Right lobe of liver (tissue), 4 donors: ENCODE measurements around the gene POU6F1.

Experiments used
- POLR2A ChIP-seq: fragments of 450-650 bp; IDR thresholded peaks from one replicate; pipeline ENCODE4 v1.6.1; 2017; ENCODE audit warnings: antibody characterized with exemption, mild to moderate bottlenecking
- TF ChIP-seq, protein P1 (sequence below), 4 donors: fragments of 200-600 bp in 3 of 4; fragments of 450-650 bp in 1 of 4; IDR thresholded peaks; one replicate each; pipeline versions ENCODE4 v1.5.1 to v1.8.0; 2016 to 2022; ENCODE audit warnings: antibody characterized with exemption in 4 of 4, mild to moderate bottlenecking in 2 of 4
- donor health status: DM: no; HTN: no; CAD: no.
- donor health status: DM: no; HTN: no; CAD: no.
- donor health status: DM: no; HTN: yes; CAD: no.

DNA sequence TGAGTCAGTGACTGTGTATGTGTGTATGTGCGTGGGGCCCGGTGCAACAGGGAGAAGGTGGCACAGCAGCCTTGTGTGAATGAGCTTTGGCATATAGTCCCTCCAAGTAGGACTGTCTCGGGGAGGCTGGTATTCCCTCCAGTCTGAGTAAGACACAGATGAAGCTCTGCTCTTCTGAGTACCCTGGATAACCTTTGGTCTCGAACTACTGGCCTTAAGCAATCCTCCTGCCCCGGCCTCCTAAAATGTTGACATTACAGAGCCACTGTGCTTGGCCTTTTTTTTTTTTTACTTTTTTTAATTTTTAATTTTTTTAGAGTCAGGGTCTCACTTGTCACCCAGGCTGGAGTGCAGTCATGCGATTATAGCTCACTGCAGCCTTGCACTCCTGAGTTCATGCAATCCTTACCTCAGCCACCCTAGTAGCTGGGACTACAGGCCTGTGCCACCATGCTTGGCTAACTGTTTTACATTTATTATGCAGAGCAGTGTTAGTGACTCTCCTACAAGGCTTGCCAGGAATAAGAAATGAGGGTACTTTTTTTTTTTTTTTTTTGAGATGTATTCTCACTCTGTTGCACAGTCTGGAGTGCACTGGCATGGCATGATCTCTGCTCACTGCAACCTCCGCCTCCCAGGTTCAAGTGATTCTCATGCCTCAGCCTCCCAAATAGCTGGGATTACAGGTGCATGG is 11.4 kb upstream of the POU6F1 start:
- no peak for TF ChIP-seq POLR2A
- TF ChIP-seq, protein P1, sequence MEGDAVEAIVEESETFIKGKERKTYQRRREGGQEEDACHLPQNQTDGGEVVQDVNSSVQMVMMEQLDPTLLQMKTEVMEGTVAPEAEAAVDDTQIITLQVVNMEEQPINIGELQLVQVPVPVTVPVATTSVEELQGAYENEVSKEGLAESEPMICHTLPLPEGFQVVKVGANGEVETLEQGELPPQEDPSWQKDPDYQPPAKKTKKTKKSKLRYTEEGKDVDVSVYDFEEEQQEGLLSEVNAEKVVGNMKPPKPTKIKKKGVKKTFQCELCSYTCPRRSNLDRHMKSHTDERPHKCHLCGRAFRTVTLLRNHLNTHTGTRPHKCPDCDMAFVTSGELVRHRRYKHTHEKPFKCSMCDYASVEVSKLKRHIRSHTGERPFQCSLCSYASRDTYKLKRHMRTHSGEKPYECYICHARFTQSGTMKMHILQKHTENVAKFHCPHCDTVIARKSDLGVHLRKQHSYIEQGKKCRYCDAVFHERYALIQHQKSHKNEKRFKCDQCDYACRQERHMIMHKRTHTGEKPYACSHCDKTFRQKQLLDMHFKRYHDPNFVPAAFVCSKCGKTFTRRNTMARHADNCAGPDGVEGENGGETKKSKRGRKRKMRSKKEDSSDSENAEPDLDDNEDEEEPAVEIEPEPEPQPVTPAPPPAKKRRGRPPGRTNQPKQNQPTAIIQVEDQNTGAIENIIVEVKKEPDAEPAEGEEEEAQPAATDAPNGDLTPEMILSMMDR (IDR thresholded peaks at IDR 0.05): no peak
